Measurements from ENCODE around the gene LIPT2. TPM values are rescaled to one million over a fixed set of nuclear protein-coding genes. Genes with fewer than 3 reads are reported as not detected.
A peak's percentile ranks its signal among the peaks of the same experiment; 100 is the strongest.

The LIPT2 gene
- total RNA-seq, 1 experiment from 2014 or later: 5.8 TPM

GRCh38 chr11:74493791-74494630 lies 487 bp upstream of the LIPT2 start:
- POLR2A ChIA-PET (ENCODE audit: unreplicated experiment): interaction anchor here (0.5 to 2.0 kb wide), 18 partner anchors 13 to 1537 kb away, joined by 3 to 17 read pairs (median 6); partner anchors contain the start of gene PGM2L1
- H3K36me3 ChIP-seq (ENCODE audit: low read depth): peaks cover 4% of the 10 kb centered on the region; the same call in 1 of the 2 replicates
- H3F3A ChIP-seq (ENCODE audit: insufficient read depth, low read depth): peaks cover 27% of the 10 kb centered on the region
- H3K4me1 ChIP-seq (replicated peaks; ENCODE audit: insufficient read depth): peaks cover 23% of the 10 kb centered on the region
- BruUV-seq (replicated peaks): TSS peak; percentile 85
- peak overlapping the region; percentile 70 for H3K4me3 ChIP-seq
- H3K27ac ChIP-seq: peak overlapping the region; percentile 82
- H3K9me3 ChIP-seq (ENCODE audit: insufficient read depth, low read depth): peaks cover 14% of the 10 kb centered on the region
- DNase-seq: peak; percentile 71 to 92
- H3K9me2 ChIP-seq (ENCODE audit: insufficient read depth): no peaks in the 10 kb centered on the region
- TF ChIP-seq EZH2 (IDR thresholded peaks at IDR 0.05; ENCODE audit: low read depth) (no peak), CTCF (conservative IDR thresholded peaks at IDR 0.05) (no peak)
- H2AFZ ChIP-seq: peak overlapping the region; percentile 85
- H3K4me2 ChIP-seq: peak overlapping the region; percentile 94
- no peaks in the 10 kb centered on the region for H3K79me2 ChIP-seq (ENCODE audit: low read depth)
- H4K20me1 ChIP-seq (ENCODE audit: insufficient read depth): no peaks in the 10 kb centered on the region
- CTCF ChIA-PET: interaction anchor here (0.8 to 2.2 kb wide), 4 partner anchors 9 to 76 kb away, joined by 3 to 9 read pairs (median 4); no protein-coding TSS in a partner anchor
- intact Hi-C loops (cut with micrococcal nuclease; ENCODE audit: unreplicated experiment): loop anchor here (2.0 kb wide), 1 partner anchor 77 kb away; no protein-coding TSS in a partner anchor
- no peaks in the 10 kb centered on the region for H3K27me3 ChIP-seq (ENCODE audit: insufficient read depth, low read depth)

DNA sequence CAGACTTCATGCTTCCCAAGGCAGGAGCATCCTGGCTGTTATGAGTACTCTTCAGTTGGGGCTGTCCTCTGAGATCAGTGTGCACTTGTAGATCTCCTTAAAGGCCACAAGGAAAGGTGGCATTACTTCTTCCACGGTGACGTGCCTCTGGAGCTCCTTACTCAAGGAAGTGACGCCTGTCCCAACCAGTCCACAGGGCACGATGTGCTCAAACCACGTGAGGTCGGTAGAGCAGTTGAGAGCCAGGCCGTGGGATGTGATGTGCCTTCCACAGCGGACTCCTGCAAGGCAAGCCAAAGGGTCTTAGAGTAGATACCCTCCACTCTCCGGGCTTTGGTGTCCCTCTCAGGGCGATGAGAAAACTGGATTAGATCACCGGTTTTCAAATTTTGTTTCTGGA lies 1.4 kb downstream of the LIPT2 start:
- TF ChIP-seq EZH2 (IDR thresholded peaks at IDR 0.05; ENCODE audit: low read depth): no peak
- no peak for TF ChIP-seq CTCF (conservative IDR thresholded peaks at IDR 0.05)
- peaks cover 23% of the 10 kb centered on the region for H3K4me1 ChIP-seq (replicated peaks; ENCODE audit: insufficient read depth)
- DNase-seq: no peak
- H3K36me3 ChIP-seq (ENCODE audit: low read depth): peaks cover 4% of the 10 kb centered on the region; the same call in 1 of the 2 replicates
- peaks cover 27% of the 10 kb centered on the region for H3F3A ChIP-seq (ENCODE audit: insufficient read depth, low read depth)
- intact Hi-C loops (cut with micrococcal nuclease; ENCODE audit: unreplicated experiment): loop anchor here (2.0 kb wide), 1 partner anchor 79 kb away; no protein-coding TSS in a partner anchor
- CTCF ChIA-PET: no interaction called here
- peaks cover 11% of the 10 kb centered on the region for H3K9me3 ChIP-seq (ENCODE audit: insufficient read depth, low read depth)
- H2AFZ ChIP-seq: peak overlapping the region; percentile 71; the same call in 1 of the 2 replicates
- peak overlapping the region; percentile 82 for H3K27ac ChIP-seq
- POLR2A ChIA-PET (ENCODE audit: unreplicated experiment): interaction anchor here (0.7 kb wide), 1 partner anchor 89 kb away, joined by 15 read pairs; no protein-coding TSS in a partner anchor
- H4K20me1 ChIP-seq (ENCODE audit: insufficient read depth): no peaks in the 10 kb centered on the region
- BruUV-seq (replicated peaks): TSS peak; percentile 59
- peak overlapping the region; percentile 70 for H3K4me3 ChIP-seq
- H3K4me2 ChIP-seq: peak overlapping the region; percentile 94
- H3K27me3 ChIP-seq (ENCODE audit: insufficient read depth, low read depth): no peaks in the 10 kb centered on the region
- no peaks in the 10 kb centered on the region for H3K79me2 ChIP-seq (ENCODE audit: low read depth)
- H3K9me2 ChIP-seq (ENCODE audit: insufficient read depth): no peaks in the 10 kb centered on the region

- Histone ChIP-seq H3K79me2 (ENCODE audit: low read depth) (no peaks in the 10 kb centered on the region), H3K4me2 (no peak overlapping the region), H3K4me1 (replicated peaks; ENCODE audit: insufficient read depth) (peaks cover 23% of the 10 kb centered on the region), H3K9me2 (ENCODE audit: insufficient read depth) (no peaks in the 10 kb centered on the region), H3K4me3 (no peak overlapping the region), H3K27me3 (ENCODE audit: insufficient read depth, low read depth) (no peaks in the 10 kb centered on the region), H3K9me3 (ENCODE audit: insufficient read depth, low read depth) (peaks cover 11% of the 10 kb centered on the region; the same call in 1 of the 2 replicates), H3K36me3 (ENCODE audit: low read depth) (0 out of 2 replicates have a peak, but pooled peaks cover 4% of the 10 kb centered on the region), H4K20me1 (ENCODE audit: insufficient read depth) (no peaks in the 10 kb centered on the region), H3F3A (ENCODE audit: insufficient read depth, low read depth) (peaks cover 27% of the 10 kb centered on the region), H3K27ac (no peak overlapping the region), H2AFZ (no peak overlapping the region)
- DNase-seq: no peak
- TF ChIP-seq CTCF (conservative IDR thresholded peaks at IDR 0.05) (no peak), EZH2 (IDR thresholded peaks at IDR 0.05; ENCODE audit: low read depth) (no peak)
- ChIA-PET CTCF (no interaction called here), POLR2A (ENCODE audit: unreplicated experiment) (no interaction called here)
- intact Hi-C loops (cut with micrococcal nuclease; ENCODE audit: unreplicated experiment): no loop called here
- no TSS peak for BruUV-seq (replicated peaks)
Measured at GRCh38 chr11:74490941-74491340, 2.6 kb downstream of the LIPT2 start.
